Fibroblast of the aortic adventitia (primary cell): ENCODE data around the gene USP51. TPM values are rescaled to one million over a fixed set of nuclear protein-coding genes. Genes with fewer than 3 reads are reported as not detected.
A peak's percentile ranks its signal among the peaks of the same experiment; 100 is the strongest.
"Not testable (repeated sequence)": the region's sequence is repeated elsewhere in the genome, so short reads cannot be mapped to it uniquely, and the experiment has no call there.

ENCODE experiments used
- DNase-seq: peaks from one replicate; pipeline ENCODE4 v3.0.0-alpha.2; 2010; ENCODE audit warnings: low read depth
- H3K4me3 ChIP-seq: 2 replicates; pipeline ENCODE4 v1.5.1; 2011; ENCODE audit warnings: low read depth, mild to moderate bottlenecking, control low read depth, low read length, moderate library complexity
- CTCF ChIP-seq: IDR thresholded peaks from 2 replicates; pipeline ENCODE4 v1.5.1; 2011; ENCODE audit warnings: mild to moderate bottlenecking, low read length, control low read depth, inconsistent platforms; ENCODE audit not compliant: insufficient read depth
- total RNA-seq: library from RNA; depleted of rRNA; stranded (reverse); fragments of >200 nt; gene quantifications from 2 replicates; pipeline ENCODE4 v1.2.3, GENCODE V29; 2012; ENCODE audit warnings: low replicate concordance

Gene USP51
- total RNA-seq, 1 donor, result 2.2 TPM

GRCh38 chrX:55484948-55485347, 4.7 kb downstream of the USP51 start:
- DNase-seq, result no peak
- TF ChIP-seq CTCF, result no peak
- no peak overlapping the region for H3K4me3 ChIP-seq

GRCh38 chrX:55480390-55481062, 9.1 kb downstream of the USP51 start:
- no peak overlapping the region for H3K4me3 ChIP-seq
- TF ChIP-seq CTCF, result no peak
- no peak for DNase-seq

GRCh38 chrX:55479956-55480355, 9.7 kb downstream of the USP51 start:
- DNase-seq, H3K4me3 ChIP-seq: not testable (repeated sequence)

GRCh38 chrX:55465791-55466190, 23.9 kb downstream of the USP51 start:
- not testable (repeated sequence) for H3K4me3 ChIP-seq, DNase-seq

GRCh38 chrX:55465108-55465507, 24.5 kb downstream of the USP51 start:
- not testable (repeated sequence) for H3K4me3 ChIP-seq, DNase-seq

GRCh38 chrX:55464050-55464449, 25.6 kb downstream of the USP51 start:
- not testable (repeated sequence) for DNase-seq, H3K4me3 ChIP-seq

GRCh38 chrX:55459926-55460325, 29.7 kb downstream of the USP51 start:
- not testable (repeated sequence) for DNase-seq, H3K4me3 ChIP-seq

- DNase-seq, H3K4me3 ChIP-seq: not testable (repeated sequence)
Observed at GRCh38 chrX:55459426-55459825, 30.2 kb downstream of the USP51 start.

GRCh38 chrX:55455708-55456107, 33.9 kb downstream of the USP51 start:
- H3K4me3 ChIP-seq, DNase-seq: not testable (repeated sequence)

GRCh38 chrX:55452833-55453124, 36.9 kb downstream of the USP51 start:
- DNase-seq, result no peak
- H3K4me3 ChIP-seq, result peak overlapping the region; percentile 76
- no peak for TF ChIP-seq CTCF
